Sigmoid colon (tissue), 7 donors: Measurements from ENCODE around the gene RPTOR. TPM values are rescaled to one million over a fixed set of nuclear protein-coding genes. Genes with fewer than 3 reads are reported as not detected.
"Not testable (repeated sequence)": the region's sequence is repeated elsewhere in the genome, so short reads cannot be mapped to it uniquely, and the experiment has no call there.

Experiments used
- DNase-seq: peaks from one replicate; pipeline ENCODE4 v3.0.0-alpha.2; 2019
- H3K27ac ChIP-seq, 4 donors: fragments of 200-600 bp; sonication (generic); one replicate each; pipeline ENCODE4 v1.5.1; 2016 to 2019; ENCODE audit warnings: mild to moderate bottlenecking in 1 of 4
- H3K27me3 ChIP-seq, 3 donors: fragments of 200-600 bp; sonication (generic); one replicate each; pipeline ENCODE4 v1.5.1; 2019; ENCODE audit warnings: mild to moderate bottlenecking in 1 of 3
- H3K36me3 ChIP-seq, 4 donors: fragments of 200-600 bp; sonication (generic); one replicate each; pipeline ENCODE4 v1.5.1; 2016 to 2019
- H3K4me1 ChIP-seq, 4 donors: fragments of 200-600 bp; sonication (generic); one replicate each; pipeline ENCODE4 v1.5.1; 2017 to 2019
- H3K4me3 ChIP-seq, 4 donors: fragments of 200-600 bp; sonication (generic); one replicate each; pipeline ENCODE4 v1.5.1; 2017 to 2019; ENCODE audit warnings: mild to moderate bottlenecking in 2 of 4, moderate library complexity in 1 of 4
- H3K9me3 ChIP-seq, 4 donors: fragments of 200-600 bp in 3 of 4; sonication (generic) in 3 of 4; one replicate each; pipeline versions ENCODE4 v1.5.1 to v1.6.1; 2013 to 2019
- EP300 ChIP-seq, 4 donors: sonication (generic); formaldehyde crosslinking; IDR thresholded peaks; one replicate each; pipeline ENCODE4 v1.6.1; 2017; ENCODE audit warnings: antibody characterized with exemption in 4 of 4
- POLR2A ChIP-seq, 2 donors: fragments of 450-650 bp; IDR thresholded peaks; one replicate each; pipeline ENCODE4 v1.6.1; 2016; ENCODE audit warnings: antibody characterized with exemption in 2 of 2, mild to moderate bottlenecking in 2 of 2, moderate library complexity in 2 of 2
- POLR2AphosphoS5 ChIP-seq, 4 donors: sonication (generic); formaldehyde crosslinking; IDR thresholded peaks; one replicate each; pipeline ENCODE4 v1.6.1; 2017; ENCODE audit warnings: antibody characterized with exemption in 4 of 4
- WGBS, 2 donors: extraction: QIAGEN DNeasy Blood & Tissue Kit; methylation state at CpG; one replicate each; pipeline ENCODE4 v1.1.7; 2013; 5-methylcytosine and 5-hydroxymethylcytosine counted together
- intact Hi-C: fragments of 100-400 bp; cut with DNase I; formaldehyde crosslinking; loops from one replicate; pipeline ENCODE4 v1.15.1; 2023
- polyA plus RNA-seq, 3 donors: library from polyadenylated mRNA; stranded (reverse); fragments of 200-250 nt; gene quantifications; one replicate each; pipeline ENCODE4 v1.2.3, GENCODE V29; 2013
- total RNA-seq, 4 donors: library from RNA; depleted of rRNA; stranded (reverse); fragments of >200 nt; gene quantifications; one replicate each; pipeline ENCODE4 v1.1.0, GENCODE V29; 2016
- TF ChIP-seq, protein P1 (sequence below), 4 experiments: fragments of 450-650 bp in 3 of 4; fragments of 200-600 bp in 1 of 4; IDR thresholded peaks; one replicate each; pipeline ENCODE4 v1.5.1; 2016 to 2019; ENCODE audit warnings: antibody characterized with exemption in 4 of 4, mild to moderate bottlenecking in 3 of 4, moderate library complexity in 2 of 4
- donor health status: healthy with polysubstance abuse.
- donor health status: Bipolar disorder and iron deficiency.
- donor health status: healthy.

RPTOR gene
- total and polyA plus RNA-seq, 7 donors, result 3.7 to 68.7 (median 22.9) TPM

DNA sequence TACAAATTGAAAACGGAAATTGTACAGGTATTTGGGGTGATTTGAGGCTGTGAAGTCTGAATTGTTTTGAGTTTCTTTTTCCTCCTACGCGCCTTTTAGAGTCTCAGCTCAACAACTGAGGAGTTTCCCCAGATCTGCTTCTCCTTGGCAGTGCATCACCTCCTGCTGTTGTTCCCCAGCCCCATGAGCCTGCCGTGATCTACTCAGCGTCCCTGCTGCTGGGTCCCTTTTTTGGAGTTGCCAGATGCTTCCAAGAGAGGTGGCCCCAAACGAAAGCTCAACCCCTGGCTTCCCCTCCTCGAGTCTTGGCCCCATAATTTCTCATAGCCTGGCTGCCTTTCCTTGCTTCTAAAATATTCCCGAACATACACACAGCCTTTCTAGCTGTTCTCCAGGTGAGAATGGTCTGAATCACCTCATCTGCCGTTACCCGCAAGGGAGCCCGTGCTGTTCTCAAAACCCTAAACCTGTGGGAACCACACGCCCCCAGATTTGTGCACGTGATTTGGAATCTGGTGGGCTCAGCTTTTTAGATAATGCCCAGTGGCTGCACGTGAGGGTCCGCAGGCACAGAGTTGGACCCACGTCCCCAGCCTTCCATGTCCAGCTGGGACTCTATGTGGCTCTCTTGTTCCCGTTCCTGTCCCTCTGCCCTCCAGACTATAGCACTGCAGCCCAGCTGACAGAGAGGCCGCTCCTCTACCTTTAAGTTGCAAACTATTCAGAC is 267.9 kb downstream of the RPTOR start:
- peaks cover 0 to 6% (median 0%) of the 10 kb centered on the region in 4 donors for H3K36me3 ChIP-seq
- WGBS, 2 donors, result 94 to 95% methylated on average over 18 of the region's 18 CpGs
- no peaks in the 10 kb centered on the region for H3K27me3 ChIP-seq
- no peak for TF ChIP-seq EP300 (IDR thresholded peaks at IDR 0.05)
- TF ChIP-seq POLR2A (IDR thresholded peaks at IDR 0.05), result no peak
- TF ChIP-seq POLR2AphosphoS5 (IDR thresholded peaks at IDR 0.05), result no peak
- TF ChIP-seq, protein P1, sequence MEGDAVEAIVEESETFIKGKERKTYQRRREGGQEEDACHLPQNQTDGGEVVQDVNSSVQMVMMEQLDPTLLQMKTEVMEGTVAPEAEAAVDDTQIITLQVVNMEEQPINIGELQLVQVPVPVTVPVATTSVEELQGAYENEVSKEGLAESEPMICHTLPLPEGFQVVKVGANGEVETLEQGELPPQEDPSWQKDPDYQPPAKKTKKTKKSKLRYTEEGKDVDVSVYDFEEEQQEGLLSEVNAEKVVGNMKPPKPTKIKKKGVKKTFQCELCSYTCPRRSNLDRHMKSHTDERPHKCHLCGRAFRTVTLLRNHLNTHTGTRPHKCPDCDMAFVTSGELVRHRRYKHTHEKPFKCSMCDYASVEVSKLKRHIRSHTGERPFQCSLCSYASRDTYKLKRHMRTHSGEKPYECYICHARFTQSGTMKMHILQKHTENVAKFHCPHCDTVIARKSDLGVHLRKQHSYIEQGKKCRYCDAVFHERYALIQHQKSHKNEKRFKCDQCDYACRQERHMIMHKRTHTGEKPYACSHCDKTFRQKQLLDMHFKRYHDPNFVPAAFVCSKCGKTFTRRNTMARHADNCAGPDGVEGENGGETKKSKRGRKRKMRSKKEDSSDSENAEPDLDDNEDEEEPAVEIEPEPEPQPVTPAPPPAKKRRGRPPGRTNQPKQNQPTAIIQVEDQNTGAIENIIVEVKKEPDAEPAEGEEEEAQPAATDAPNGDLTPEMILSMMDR (IDR thresholded peaks at IDR 0.05), result no peak
- intact Hi-C loops, result no loop called here
- peak; percentile 54 for DNase-seq
- no peaks in the 10 kb centered on the region for H3K4me1 ChIP-seq
- no peak overlapping the region for H3K4me3 ChIP-seq
- H3K27ac ChIP-seq, result no peak overlapping the region
- no peaks in the 10 kb centered on the region for H3K9me3 ChIP-seq

DNA sequence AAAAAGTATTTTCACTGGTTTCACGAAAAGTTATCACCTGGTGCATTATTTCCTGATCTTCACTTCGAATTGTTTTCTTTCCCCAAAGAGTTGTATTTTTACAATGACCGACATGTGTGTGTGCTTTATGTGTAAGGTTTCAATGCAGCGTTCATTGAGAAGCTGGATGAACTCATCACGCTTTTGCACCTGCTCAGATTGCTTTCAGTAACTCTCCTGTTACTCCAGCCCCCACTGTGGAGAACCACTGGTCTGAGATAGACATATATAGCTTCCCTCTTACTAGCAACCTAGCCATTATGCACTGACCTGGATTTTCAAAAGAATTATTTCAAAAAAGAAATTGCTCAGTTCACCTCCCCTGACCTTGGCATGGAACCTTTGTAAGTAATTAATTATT is 268.7 kb downstream of the RPTOR start:
- Histone ChIP-seq H3K4me3 (no peak overlapping the region), H3K9me3 (no peaks in the 10 kb centered on the region), H3K27me3 (no peaks in the 10 kb centered on the region), H3K36me3 (peaks cover 0 to 6% (median 0%) of the 10 kb centered on the region in 4 donors), H3K27ac (no peak overlapping the region), H3K4me1 (no peaks in the 10 kb centered on the region)
- intact Hi-C loops, result no loop called here
- WGBS, 2 donors, result 96 to 97% methylated on average over 5 of the region's 5 CpGs
- no peak for DNase-seq
- TF ChIP-seq, protein P1 (IDR thresholded peaks at IDR 0.05), result no peak
- TF ChIP-seq POLR2AphosphoS5 (IDR thresholded peaks at IDR 0.05) (no peak), POLR2A (IDR thresholded peaks at IDR 0.05) (no peak), EP300 (IDR thresholded peaks at IDR 0.05) (no peak)

DNA sequence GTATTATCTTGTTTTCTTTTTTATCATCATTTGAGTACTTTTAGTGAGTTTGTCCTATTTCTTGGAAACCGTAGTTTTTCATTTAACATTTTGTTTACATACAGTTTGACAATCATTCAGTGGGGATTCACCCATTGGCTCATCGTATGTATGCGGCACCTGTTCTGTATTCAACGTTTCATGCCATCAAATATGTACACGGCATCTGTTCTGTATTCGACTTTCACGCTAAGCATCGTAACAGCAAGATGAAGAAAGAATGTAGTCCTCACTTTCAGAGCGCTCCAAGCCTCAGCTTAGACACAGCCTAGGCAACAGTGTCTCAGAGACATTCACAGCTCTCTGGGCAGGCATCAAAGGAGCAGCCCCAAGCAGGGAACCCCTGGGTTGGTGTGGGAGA is 269.9 kb downstream of the RPTOR start:
- H3K27me3 ChIP-seq, result no peaks in the 10 kb centered on the region
- TF ChIP-seq POLR2A (IDR thresholded peaks at IDR 0.05) (no peak), POLR2AphosphoS5 (IDR thresholded peaks at IDR 0.05) (no peak), EP300 (IDR thresholded peaks at IDR 0.05) (no peak)
- TF ChIP-seq, protein P1 (IDR thresholded peaks at IDR 0.05), result no peak
- WGBS, 2 donors, result 97% methylated on average over 9 of the region's 9 CpGs
- no peaks in the 10 kb centered on the region for H3K9me3 ChIP-seq
- H3K4me3 ChIP-seq, result no peak overlapping the region
- peaks cover 0 to 6% (median 0%) of the 10 kb centered on the region in 4 donors for H3K36me3 ChIP-seq
- intact Hi-C loops, result no loop called here
- no peak overlapping the region for H3K27ac ChIP-seq
- DNase-seq, result no peak
- no peaks in the 10 kb centered on the region for H3K4me1 ChIP-seq

DNA sequence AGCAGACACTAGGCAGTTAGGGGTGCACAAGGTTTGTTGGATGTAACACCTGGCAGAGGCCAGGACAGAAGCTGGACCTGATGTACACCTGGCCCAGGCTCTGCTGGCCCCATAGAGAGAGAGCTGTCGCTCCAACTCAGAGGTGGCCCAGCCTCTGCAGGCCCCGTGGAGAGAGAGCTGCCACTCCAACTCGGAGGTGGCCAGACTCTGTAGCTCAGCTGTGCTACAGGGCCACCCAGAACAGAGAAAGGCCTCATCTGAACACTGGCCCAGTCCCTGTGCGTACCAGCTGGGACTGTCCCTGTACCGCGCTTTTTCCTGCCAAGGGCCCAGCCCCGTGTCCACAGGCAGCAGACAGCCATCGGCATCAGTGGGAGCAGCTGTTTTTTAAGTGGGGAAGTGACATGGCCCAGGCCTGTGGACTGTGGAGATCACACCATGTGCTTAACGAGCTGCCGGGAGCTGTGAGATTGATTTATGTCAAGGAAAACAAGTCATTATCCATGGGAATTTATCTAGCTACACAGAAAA is 270.6 kb downstream of the RPTOR start:
- no peak overlapping the region for H3K4me3 ChIP-seq
- peaks cover 0 to 6% (median 0%) of the 10 kb centered on the region in 4 donors for H3K36me3 ChIP-seq
- no peaks in the 10 kb centered on the region for H3K4me1 ChIP-seq
- 85 to 88% methylated on average over 10 of the region's 10 CpGs for WGBS, 2 donors
- no peaks in the 10 kb centered on the region for H3K9me3 ChIP-seq
- H3K27me3 ChIP-seq, result no peaks in the 10 kb centered on the region
- TF ChIP-seq POLR2AphosphoS5 (IDR thresholded peaks at IDR 0.05) (no peak), POLR2A (IDR thresholded peaks at IDR 0.05) (no peak), EP300 (IDR thresholded peaks at IDR 0.05) (no peak)
- peak; percentile 40 for DNase-seq
- intact Hi-C loops, result no loop called here
- no peak overlapping the region for H3K27ac ChIP-seq

DNA sequence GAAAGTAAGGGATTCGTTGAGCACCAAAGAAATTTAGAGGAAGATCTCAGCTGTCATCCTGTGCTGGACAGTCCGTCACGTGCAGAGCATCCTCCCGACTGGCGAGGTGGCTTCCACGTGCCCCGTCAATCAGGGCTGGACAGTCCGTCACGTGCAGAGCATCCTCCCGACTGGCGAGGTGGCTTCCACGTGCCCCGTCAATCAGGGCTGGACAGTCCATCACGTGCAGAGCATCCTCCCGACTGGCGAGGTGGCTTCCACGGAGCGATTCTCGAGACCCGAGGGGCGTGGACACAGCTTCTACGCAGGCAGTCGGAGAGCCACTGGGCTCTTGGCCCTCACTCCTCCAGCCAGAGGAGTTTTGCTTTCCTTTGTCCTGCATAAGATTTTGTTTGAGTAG is 271.1 kb downstream of the RPTOR start:
- H3K4me3 ChIP-seq, H3K36me3 ChIP-seq, H3K4me1 ChIP-seq, H3K27ac ChIP-seq, H3K27me3 ChIP-seq, intact Hi-C loops, H3K9me3 ChIP-seq: not testable (repeated sequence)
- peak; percentile 50 for DNase-seq
- WGBS, 2 donors, result 96% methylated on average over 23 of the region's 23 CpGs
